HL-60 (cell line): ENCODE results near the gene L3MBTL4.

Experiments used
- CTCF ChIP-seq: IDR thresholded peaks from one replicate; pipeline ENCODE4 v1.5.1; 2011; ENCODE audit warnings: low read length, control low read depth, inconsistent platforms; ENCODE audit not compliant: insufficient read depth
- GABPA ChIP-seq: IDR thresholded peaks from 2 replicates; pipeline ENCODE4 v1.6.1; 2012; ENCODE audit warnings: low read depth
- POLR2AphosphoS5 ChIP-seq: IDR thresholded peaks from 2 replicates; pipeline ENCODE4 v1.6.1; 2012; ENCODE audit warnings: low read depth
- REST ChIP-seq: IDR thresholded peaks from 2 replicates; pipeline ENCODE4 v1.6.1; 2012; ENCODE audit warnings: low read depth; ENCODE audit not compliant: insufficient replicate concordance
- SPI1 ChIP-seq: IDR thresholded peaks from 2 replicates; pipeline ENCODE4 v1.6.1; 2012; ENCODE audit warnings: low read depth, mild to moderate bottlenecking, borderline replicate concordance

GRCh38 chr18:6396276-6396675 is 18.4 kb downstream of the L3MBTL4 start:
- TF ChIP-seq CTCF (no peak), GABPA (no peak), POLR2AphosphoS5 (no peak), REST (no peak), SPI1 (no peak)
